ENCODE results near the gene CD58. TPM values are rescaled to one million over a fixed set of nuclear protein-coding genes. Genes with fewer than 3 reads are reported as not detected.

Gene CD58
- total and polyA plus RNA-seq, 4 experiments from 2014 or later = 25.2 to 61.3 (median 44.5) TPM

- peaks cover 42 to 43% of the 10 kb centered on the region in 2 donors for H3K36me3 Mint-ChIP-seq
- DNase-seq = no peak
- intact Hi-C loops (cut with micrococcal nuclease) = no loop called here
- Histone ChIP-seq H3K4me1 (ENCODE audit: insufficient read depth, low read length) (peaks cover 48% of the 10 kb centered on the region), H3K36me3 (ENCODE audit: insufficient read depth, low read length) (peaks cover 13% of the 10 kb centered on the region), H3K27me3 (ENCODE audit: insufficient read depth, low read length) (no peaks in the 10 kb centered on the region), H3K9me3 (ENCODE audit: control insufficient read depth in 1 of 2, low read length in 2 of 2) (no peaks in the 10 kb centered on the region), H3K27ac (ENCODE audit: low read depth, low read length) (no peak overlapping the region), H3K4me3 (ENCODE audit: low read length in 2 of 2) (no peak overlapping the region)
- peaks cover 0 to 1% (median 0%) of the 10 kb centered on the region in 8 donors for H3K9me3 Mint-ChIP-seq
- H3K27me3 Mint-ChIP-seq = no peaks in the 10 kb centered on the region
- peaks cover 51 to 77% (median 64%) of the 10 kb centered on the region in 4 donors for H3K4me1 Mint-ChIP-seq
- POLR2A ChIA-PET (ENCODE audit: partially characterized antibody) = interaction anchor here (0.6 to 1.6 kb wide), 3 partner anchors 12 to 24 kb away, joined by 3 to 4 read pairs (median 3); no protein-coding TSS in a partner anchor
- CTCF ChIA-PET (ENCODE audit: partially characterized antibody) = interaction anchor here (1.0 to 1.6 kb wide), 4 partner anchors 12 to 30 kb away, joined by 3 to 5 read pairs (median 5); no protein-coding TSS in a partner anchor
- H3K27ac Mint-ChIP-seq = peak overlapping the region in 6 of 7 donors; percentile 32 to 88 (median 62)
- H3K4me3 Mint-ChIP-seq = peak overlapping the region in 5 of 8 donors; percentile 15 to 65 (median 44)
Measured at GRCh38 chr1:116544588-116545358, 26.1 kb downstream of the CD58 start.

- H3K27ac ChIP-seq (ENCODE audit: low read depth, low read length) = no peak overlapping the region
- H3K4me1 ChIP-seq (ENCODE audit: insufficient read depth, low read length) = peaks cover 46% of the 10 kb centered on the region
- Mint-ChIP-seq H3K9me3 (peaks cover 0 to 1% (median 0%) of the 10 kb centered on the region in 8 donors), H3K36me3 (peaks cover 67 to 68% of the 10 kb centered on the region in 2 donors), H3K4me3 (peak overlapping the region in 4 of 8 donors; percentile 0 to 18 (median 9)), H3K4me1 (peaks cover 31 to 59% (median 45%) of the 10 kb centered on the region in 4 donors), H3K27me3 (no peaks in the 10 kb centered on the region), H3K27ac (peak overlapping the region in 3 of 7 donors; percentile 9 to 56 (median 15))
- CTCF ChIA-PET (ENCODE audit: partially characterized antibody) = interaction anchor here (1.1 to 1.6 kb wide), 3 partner anchors 11 to 401 kb away, joined by 3 to 5 read pairs (median 3); no protein-coding TSS in a partner anchor
- DNase-seq = no peak
- H3K36me3 ChIP-seq (ENCODE audit: insufficient read depth, low read length) = peaks cover 19% of the 10 kb centered on the region
- H3K27me3 ChIP-seq (ENCODE audit: insufficient read depth, low read length) = no peaks in the 10 kb centered on the region
- H3K4me3 ChIP-seq (ENCODE audit: low read length in 2 of 2) = no peak overlapping the region
- intact Hi-C loops (cut with micrococcal nuclease) = no loop called here
- H3K9me3 ChIP-seq (ENCODE audit: control insufficient read depth in 1 of 2, low read length in 2 of 2) = no peaks in the 10 kb centered on the region
- POLR2A ChIA-PET (ENCODE audit: partially characterized antibody) = interaction anchor here (2.5 kb wide), 1 partner anchor 25 kb away, joined by 8 read pairs; no protein-coding TSS in a partner anchor
Measured at GRCh38 chr1:116540088-116540487, 30.7 kb downstream of the CD58 start.

- no peak overlapping the region for H3K27ac ChIP-seq (ENCODE audit: low read depth, low read length)
- peaks cover 68 to 70% of the 10 kb centered on the region in 2 donors for H3K36me3 Mint-ChIP-seq
- H3K27ac Mint-ChIP-seq = peak overlapping the region in 6 of 7 donors; percentile 13 to 82 (median 55)
- H3K9me3 Mint-ChIP-seq = peaks cover 0 to 1% (median 0%) of the 10 kb centered on the region in 8 donors
- no peaks in the 10 kb centered on the region for H3K9me3 ChIP-seq (ENCODE audit: control insufficient read depth in 1 of 2, low read length in 2 of 2)
- peaks cover 25 to 52% (median 37%) of the 10 kb centered on the region in 4 donors for H3K4me1 Mint-ChIP-seq
- CTCF ChIA-PET (ENCODE audit: partially characterized antibody) = interaction anchor here (0.5 to 1.2 kb wide), 5 partner anchors 23 to 390 kb away, joined by 3 to 5 read pairs (median 4); no protein-coding TSS in a partner anchor
- H3K4me3 Mint-ChIP-seq = no peak overlapping the region
- no peak overlapping the region for H3K4me3 ChIP-seq (ENCODE audit: low read length in 2 of 2)
- H3K27me3 ChIP-seq (ENCODE audit: insufficient read depth, low read length) = no peaks in the 10 kb centered on the region
- peaks cover 22% of the 10 kb centered on the region for H3K36me3 ChIP-seq (ENCODE audit: insufficient read depth, low read length)
- no peaks in the 10 kb centered on the region for H3K27me3 Mint-ChIP-seq
- POLR2A ChIA-PET (ENCODE audit: partially characterized antibody) = interaction anchor here (1.2 kb wide), 1 partner anchor 18 kb away, joined by 4 read pairs; no protein-coding TSS in a partner anchor
- intact Hi-C loops (cut with micrococcal nuclease) = loop anchor here (2.0 to 5.0 kb wide), 3 partner anchors 18 to 36 kb away; partner anchors contain the start of gene CD58
- DNase-seq = peak in 1 of 5 donors; percentile 67
- peaks cover 34% of the 10 kb centered on the region for H3K4me1 ChIP-seq (ENCODE audit: insufficient read depth, low read length)
Measured at GRCh38 chr1:116538544-116538943, 32.3 kb downstream of the CD58 start.

GRCh38 chr1:116537898-116538297 lies 32.9 kb downstream of the CD58 start:
- no peak overlapping the region for H3K4me3 ChIP-seq (ENCODE audit: low read length in 2 of 2)
- POLR2A ChIA-PET (ENCODE audit: partially characterized antibody) = interaction anchor here (1.2 kb wide), 1 partner anchor 19 kb away, joined by 4 read pairs; no protein-coding TSS in a partner anchor
- H3K4me1 ChIP-seq (ENCODE audit: insufficient read depth, low read length) = peaks cover 34% of the 10 kb centered on the region
- DNase-seq = no peak
- Mint-ChIP-seq H3K9me3 (peaks cover 0 to 1% (median 0%) of the 10 kb centered on the region in 8 donors), H3K27ac (peak overlapping the region in 5 of 7 donors; percentile 12 to 70 (median 42)), H3K4me1 (peaks cover 26 to 52% (median 35%) of the 10 kb centered on the region in 4 donors), H3K27me3 (no peaks in the 10 kb centered on the region), H3K36me3 (peaks cover 69 to 71% of the 10 kb centered on the region in 2 donors), H3K4me3 (no peak overlapping the region)
- peaks cover 19% of the 10 kb centered on the region for H3K36me3 ChIP-seq (ENCODE audit: insufficient read depth, low read length)
- intact Hi-C loops (cut with micrococcal nuclease) = loop anchor here (2.0 to 5.0 kb wide), 3 partner anchors 19 to 36 kb away; partner anchors contain the start of gene CD58
- CTCF ChIA-PET (ENCODE audit: partially characterized antibody) = interaction anchor here (0.9 to 2.2 kb wide), 4 partner anchors 15 to 390 kb away, joined by 3 to 5 read pairs (median 4); no protein-coding TSS in a partner anchor
- H3K27me3 ChIP-seq (ENCODE audit: insufficient read depth, low read length) = no peaks in the 10 kb centered on the region
- no peaks in the 10 kb centered on the region for H3K9me3 ChIP-seq (ENCODE audit: control insufficient read depth in 1 of 2, low read length in 2 of 2)
- no peak overlapping the region for H3K27ac ChIP-seq (ENCODE audit: low read depth, low read length)

GRCh38 chr1:116537040-116537831 lies 33.6 kb downstream of the CD58 start:
- Histone ChIP-seq H3K4me3 (ENCODE audit: low read length in 2 of 2) (no peak overlapping the region), H3K9me3 (ENCODE audit: control insufficient read depth in 1 of 2, low read length in 2 of 2) (no peaks in the 10 kb centered on the region), H3K27ac (ENCODE audit: low read depth, low read length) (no peak overlapping the region), H3K27me3 (ENCODE audit: insufficient read depth, low read length) (no peaks in the 10 kb centered on the region), H3K36me3 (ENCODE audit: insufficient read depth, low read length) (peaks cover 15% of the 10 kb centered on the region), H3K4me1 (ENCODE audit: insufficient read depth, low read length) (peaks cover 34% of the 10 kb centered on the region)
- H3K27me3 Mint-ChIP-seq = no peaks in the 10 kb centered on the region
- peaks cover 65 to 66% of the 10 kb centered on the region in 2 donors for H3K36me3 Mint-ChIP-seq
- CTCF ChIA-PET (ENCODE audit: partially characterized antibody) = interaction anchor here (1.6 to 2.2 kb wide), 2 partner anchors 14 to 32 kb away, joined by 4 to 5 read pairs; no protein-coding TSS in a partner anchor
- POLR2A ChIA-PET (ENCODE audit: partially characterized antibody) = interaction anchor here (0.7 kb wide), 1 partner anchor 1077 kb away, joined by 3 read pairs; no protein-coding TSS in a partner anchor
- intact Hi-C loops (cut with micrococcal nuclease) = loop anchor here (5.0 kb wide), 2 partner anchors 35 kb away; partner anchors contain the start of gene CD58
- peaks cover 24 to 47% (median 31%) of the 10 kb centered on the region in 4 donors for H3K4me1 Mint-ChIP-seq
- H3K27ac Mint-ChIP-seq = no peak overlapping the region
- H3K9me3 Mint-ChIP-seq = no peaks in the 10 kb centered on the region
- DNase-seq = no peak
- H3K4me3 Mint-ChIP-seq = no peak overlapping the region

- Histone ChIP-seq H3K4me3 (ENCODE audit: low read length in 2 of 2) (no peak overlapping the region), H3K9me3 (ENCODE audit: control insufficient read depth in 1 of 2, low read length in 2 of 2) (no peaks in the 10 kb centered on the region), H3K27me3 (ENCODE audit: insufficient read depth, low read length) (no peaks in the 10 kb centered on the region), H3K36me3 (ENCODE audit: insufficient read depth, low read length) (peaks cover 15% of the 10 kb centered on the region), H3K27ac (ENCODE audit: low read depth, low read length) (no peak overlapping the region), H3K4me1 (ENCODE audit: insufficient read depth, low read length) (peaks cover 11% of the 10 kb centered on the region)
- no peak overlapping the region for H3K4me3 Mint-ChIP-seq
- ChIA-PET POLR2A (ENCODE audit: partially characterized antibody) (no interaction called here), CTCF (ENCODE audit: partially characterized antibody) (no interaction called here)
- H3K36me3 Mint-ChIP-seq = peaks cover 45 to 55% of the 10 kb centered on the region in 2 donors
- intact Hi-C loops (cut with micrococcal nuclease) = no loop called here
- H3K27ac Mint-ChIP-seq = no peak overlapping the region
- peaks cover 8 to 24% (median 14%) of the 10 kb centered on the region in 4 donors for H3K4me1 Mint-ChIP-seq
- no peaks in the 10 kb centered on the region for H3K27me3 Mint-ChIP-seq
- no peaks in the 10 kb centered on the region for H3K9me3 Mint-ChIP-seq
- no peak for DNase-seq
Measured at GRCh38 chr1:116534014-116534739, 36.6 kb downstream of the CD58 start.

Data from CD4-positive, alpha-beta memory T cell (primary cell).